HG03442 (cell line): ENCODE data around the gene BCL11A.
"Not testable (repeated sequence)": the region's sequence is repeated elsewhere in the genome, so short reads cannot be mapped to it uniquely, and the experiment has no call there.

Experiments used
- ATAC-seq: cut with Tn5 transposase; IDR thresholded peaks from one replicate; pipeline ENCODE4 v1.9.1; 2021; ENCODE audit warnings: mild to moderate bottlenecking, moderate library complexity; ENCODE audit not compliant: unreplicated experiment

BCL11A gene

GRCh38 chr2:60439219-60439974 lies 114.1 kb downstream of the BCL11A start:
- peak; percentile 98 for ATAC-seq

DNA sequence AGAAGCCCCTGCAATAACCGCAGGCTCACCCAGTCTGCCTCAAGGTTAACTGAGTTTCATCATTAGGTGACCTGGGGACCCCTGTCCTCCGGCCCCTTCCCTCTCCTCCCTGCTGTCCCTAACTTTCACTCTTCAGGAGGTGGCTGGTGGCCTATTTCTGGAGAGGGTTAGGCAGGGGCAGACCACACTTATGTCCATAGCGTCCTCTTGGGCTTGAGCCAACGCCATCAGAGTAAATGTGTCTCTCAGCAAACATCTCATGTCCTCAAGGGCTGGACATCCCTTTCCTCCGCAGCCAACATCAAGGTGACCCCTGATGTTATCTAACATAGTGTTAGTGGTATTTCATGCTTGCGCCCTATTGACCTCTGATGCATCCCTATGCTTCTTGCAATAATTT lies 114.8 kb downstream of the BCL11A start:
- ATAC-seq: no peak

DNA sequence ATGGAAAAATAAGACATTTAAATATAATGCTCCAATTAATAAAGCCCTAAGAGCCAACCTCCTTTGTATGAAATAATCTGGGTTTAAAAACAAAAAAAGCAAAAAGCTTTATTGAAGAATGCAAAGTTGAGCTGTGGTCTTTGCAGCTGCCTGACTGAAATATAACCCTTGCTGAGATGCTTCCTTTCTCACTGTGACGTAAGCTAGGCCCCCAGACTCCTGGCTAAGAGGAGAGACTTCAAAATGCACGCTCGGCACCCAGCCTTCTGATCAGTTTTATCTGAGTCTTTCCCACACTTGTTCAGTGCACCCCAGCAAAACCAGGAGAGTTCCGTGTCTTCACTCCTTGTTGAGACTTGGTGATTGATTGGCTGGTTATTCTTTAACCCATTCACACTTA lies 115.3 kb downstream of the BCL11A start:
- ATAC-seq: no peak

- ATAC-seq: no peak
Observed at GRCh38 chr2:60437080-60437696, 116.3 kb downstream of the BCL11A start.

DNA sequence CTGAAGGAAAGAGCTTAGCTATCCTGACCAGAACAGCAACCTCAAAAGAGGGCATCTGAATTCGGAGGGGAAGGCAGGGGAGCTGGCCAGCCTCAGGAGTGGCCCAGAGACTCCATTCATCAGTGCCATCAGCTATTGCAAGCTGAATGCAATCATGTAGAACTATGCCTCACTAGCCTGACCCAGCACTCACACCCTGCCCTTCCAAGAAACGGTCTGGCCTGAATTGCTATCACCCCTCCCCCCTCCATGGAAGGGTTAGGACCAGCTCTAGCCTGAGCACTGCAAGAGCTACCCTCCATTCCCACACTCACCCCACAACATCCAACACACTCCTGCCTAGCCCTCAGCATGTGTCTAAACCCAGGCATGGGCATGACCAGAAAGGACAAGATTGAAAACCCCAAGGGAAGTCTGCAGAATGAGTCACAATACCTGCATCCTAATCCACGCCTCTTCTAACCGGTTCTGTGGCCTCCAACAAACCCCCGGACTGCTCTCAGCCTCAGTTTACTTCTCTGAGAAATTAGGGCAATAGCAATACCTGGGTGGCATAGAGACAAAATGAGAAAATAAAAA lies 120.3 kb downstream of the BCL11A start:
- ATAC-seq: no peak

DNA sequence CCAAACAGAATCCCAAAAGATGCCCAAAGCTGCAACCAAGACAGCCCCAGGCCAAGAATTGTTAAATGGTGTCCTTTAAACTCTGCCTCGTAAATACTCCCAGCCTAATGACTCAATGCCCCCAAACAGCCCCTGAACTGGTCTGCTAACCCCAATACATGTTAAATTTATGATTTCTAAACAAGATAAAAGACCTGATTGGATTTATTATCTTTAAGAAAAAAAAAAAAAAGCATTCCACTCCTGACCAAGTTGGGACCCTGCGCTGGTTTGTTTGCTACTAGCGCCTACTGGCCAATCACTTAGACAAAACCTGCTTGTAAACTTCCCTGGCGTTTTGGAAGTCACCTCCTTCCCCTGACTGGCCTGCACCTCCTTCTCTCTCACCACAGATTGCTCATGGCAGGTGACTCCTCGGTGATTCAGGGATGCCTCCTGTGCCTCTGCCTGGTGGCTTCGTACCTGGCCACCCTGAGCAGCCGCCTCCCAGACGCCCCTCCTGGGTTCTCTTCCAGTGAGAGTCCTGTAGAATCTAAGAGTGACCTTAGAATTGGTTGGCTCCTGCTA lies 121.3 kb downstream of the BCL11A start:
- ATAC-seq: no peak

DNA sequence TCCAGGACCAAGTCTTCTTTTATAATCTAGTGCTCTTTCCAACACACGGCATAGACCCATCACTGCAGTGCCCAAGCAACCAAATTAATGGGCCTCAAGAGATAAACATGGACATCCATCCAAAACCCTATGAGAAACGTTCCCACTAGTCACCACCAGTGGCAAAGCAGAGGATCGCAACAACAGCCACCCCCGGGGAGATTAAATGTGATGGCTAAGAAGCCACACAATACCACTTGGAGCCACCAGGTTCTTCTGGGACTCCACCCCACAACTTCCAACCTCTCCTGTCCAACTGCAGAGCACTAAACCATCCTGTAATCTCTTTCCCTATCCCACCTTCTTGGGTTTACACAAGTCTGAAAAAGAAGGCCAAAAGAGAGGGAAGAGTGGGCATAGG lies 123.8 kb downstream of the BCL11A start:
- ATAC-seq: no peak

- ATAC-seq: no peak
Observed at GRCh38 chr2:60426880-60427279, 126.6 kb downstream of the BCL11A start.

DNA sequence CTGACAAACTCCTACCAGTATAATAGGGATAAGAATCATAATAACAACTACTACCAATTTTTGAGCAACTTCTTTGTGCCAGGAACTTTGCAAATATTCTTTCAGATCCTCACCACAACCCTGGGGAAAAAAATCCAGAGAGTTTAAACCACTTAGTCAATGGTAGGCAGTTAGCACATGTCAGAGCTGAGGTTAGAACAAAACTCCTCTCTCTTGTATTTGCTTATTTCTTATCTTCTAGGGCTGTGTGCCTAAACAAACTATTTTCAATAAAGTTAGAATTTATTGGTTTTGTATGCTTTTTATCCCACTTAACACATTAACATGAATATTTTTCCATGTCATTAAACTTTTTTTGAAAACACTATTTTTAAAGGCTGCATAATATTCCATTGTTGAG lies 127.1 kb downstream of the BCL11A start:
- no peak for ATAC-seq

DNA sequence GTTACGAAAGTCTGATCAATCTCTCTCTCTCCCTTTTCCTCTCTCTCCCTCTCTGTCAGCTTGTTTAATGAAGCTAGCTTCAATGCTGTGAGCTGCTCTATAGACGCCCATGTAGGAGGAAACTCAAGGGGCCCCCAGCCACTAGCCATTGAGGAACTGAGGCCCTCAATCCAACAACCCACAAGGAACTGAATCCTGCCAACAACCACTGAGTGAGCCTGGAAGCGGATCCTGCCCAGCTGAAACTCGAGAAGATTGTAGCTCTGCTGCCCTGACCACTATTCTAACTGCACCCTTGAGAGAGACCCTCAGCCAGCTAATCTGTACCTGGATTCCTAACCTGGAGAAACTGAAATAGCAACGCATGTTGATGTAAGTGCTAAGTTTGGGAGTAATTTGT lies 129.2 kb downstream of the BCL11A start:
- ATAC-seq: no peak

DNA sequence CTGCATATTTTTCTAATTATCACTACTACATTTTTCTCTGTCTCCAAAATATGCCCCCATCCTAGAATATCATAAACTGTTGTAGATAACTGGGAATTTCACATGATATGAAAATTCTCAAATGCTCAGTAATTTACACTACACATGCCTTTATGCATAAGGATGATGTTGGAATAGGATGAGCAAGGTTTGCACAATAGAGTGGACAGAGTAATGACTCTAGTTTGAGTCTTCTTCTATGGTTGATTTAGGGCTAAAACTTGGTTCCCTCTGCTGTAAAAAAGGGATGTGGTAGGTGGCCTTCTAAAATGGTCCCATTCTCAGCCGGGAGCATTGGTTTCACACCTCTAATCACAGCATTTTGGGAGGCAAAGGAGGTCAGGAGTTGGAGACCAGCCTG lies 129.9 kb downstream of the BCL11A start:
- no peak for ATAC-seq

DNA sequence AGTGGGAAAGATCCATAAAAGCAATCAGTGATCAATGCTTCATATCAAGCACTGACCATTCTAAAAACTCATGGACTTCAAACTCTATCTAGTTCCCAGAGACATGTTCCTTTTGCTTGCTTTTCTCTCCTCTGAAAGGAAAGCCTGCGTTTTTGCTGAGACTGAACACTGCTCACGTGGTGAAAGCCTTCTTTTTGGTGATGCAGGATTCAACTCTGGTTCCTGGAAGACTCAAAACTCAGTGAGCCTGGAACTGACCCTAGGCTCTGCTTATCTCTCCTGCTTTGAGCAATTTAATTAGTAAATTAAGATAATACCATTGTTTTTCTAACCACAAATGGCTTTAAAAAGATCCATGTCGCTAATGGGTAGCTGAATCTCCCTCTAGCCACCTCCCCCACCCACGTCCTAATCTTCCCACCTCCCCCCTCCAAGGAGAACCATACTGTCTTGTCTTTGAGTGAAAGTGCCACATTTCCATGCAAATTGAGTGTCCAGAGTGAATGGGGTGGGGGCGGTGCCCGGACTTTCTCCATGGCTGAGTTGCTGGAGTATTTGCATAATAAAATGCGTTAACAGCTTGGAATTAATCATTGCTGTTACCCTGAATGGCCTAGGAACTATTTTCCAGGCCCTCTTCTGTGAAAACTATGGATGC lies 130.5 kb downstream of the BCL11A start:
- no peak for ATAC-seq

- not testable (repeated sequence) for ATAC-seq
Observed at GRCh38 chr2:60417210-60417609, 136.2 kb downstream of the BCL11A start.

GRCh38 chr2:60416221-60417008 lies 137.0 kb downstream of the BCL11A start:
- ATAC-seq: no peak

- no peak for ATAC-seq
Observed at GRCh38 chr2:60415814-60416213, 137.6 kb downstream of the BCL11A start.

- ATAC-seq: no peak
Observed at GRCh38 chr2:60414495-60415138, 138.8 kb downstream of the BCL11A start.

- peak; percentile 75 for ATAC-seq
Observed at GRCh38 chr2:60413814-60414168, 139.7 kb downstream of the BCL11A start.

DNA sequence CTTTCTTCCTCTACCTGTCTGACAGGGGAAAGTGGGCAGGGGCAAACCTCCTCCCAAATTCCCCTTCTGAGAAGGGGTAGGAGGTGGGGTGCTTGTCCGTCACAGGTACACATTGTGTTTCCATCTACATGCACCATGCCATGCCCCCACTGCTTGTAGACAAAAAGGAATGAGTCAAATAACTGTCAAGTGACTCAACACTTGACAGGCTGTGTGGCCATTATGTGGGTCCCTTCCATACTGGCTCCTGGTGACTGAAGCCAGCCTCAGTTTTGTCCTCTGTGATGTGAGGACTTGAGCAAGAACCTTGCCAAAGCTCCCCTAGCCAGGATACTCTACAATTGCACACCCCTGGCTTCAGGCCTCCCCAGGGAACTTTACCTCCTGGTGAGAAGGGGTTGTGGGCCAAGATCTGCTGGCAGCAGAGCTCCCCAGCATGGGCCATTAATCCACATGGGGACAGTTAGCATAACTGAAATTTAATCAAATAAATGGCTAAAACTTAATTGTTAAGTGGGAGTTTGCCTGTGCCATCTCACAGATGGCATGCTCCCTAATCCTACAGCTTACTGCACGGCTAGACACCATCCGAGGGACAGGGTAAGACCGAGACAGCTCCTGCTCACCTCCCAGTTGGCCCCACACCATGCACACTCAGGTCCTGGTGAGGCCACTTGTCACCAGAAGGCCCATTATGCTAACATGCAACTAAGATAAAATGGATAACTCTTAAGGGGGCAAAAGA lies 140.2 kb downstream of the BCL11A start:
- peak; percentile 30 for ATAC-seq

- ATAC-seq: no peak
Observed at GRCh38 chr2:60412620-60413019, 140.8 kb downstream of the BCL11A start.

GRCh38 chr2:60412027-60412426 lies 141.4 kb downstream of the BCL11A start:
- ATAC-seq: no peak
